T-helper 17 cell (primary cell): ENCODE data around the gene ABHD4. TPM values are rescaled to one million over a fixed set of nuclear protein-coding genes. Genes with fewer than 3 reads are reported as not detected.

Experiments used
- ATAC-seq: fragments of 150-1000 bp; cut with Tn5 transposase; 2 replicates; pipeline ENCODE4 v1.10.0; 2021; ENCODE audit warnings: mild to moderate bottlenecking, moderate library complexity
- DNase-seq, 3 donors: peaks; one replicate each; pipeline versions ENCODE4 v3.0.0 to v3.0.0-alpha.2; 2020 to 2021
- H3K9me3 ChIP-seq: one replicate; pipeline ENCODE4 v1.7.0; 2013; ENCODE audit warnings: low read length, mild to moderate bottlenecking; ENCODE audit not compliant: control insufficient read depth, poor library complexity, severe bottlenecking
- H3K27ac Mint-ChIP-seq: one replicate; pipeline ENCODE4 v1.8.0; 2022; ENCODE audit warnings: mild to moderate bottlenecking, moderate library complexity, mixed read lengths
- H3K27me3 Mint-ChIP-seq: one replicate; pipeline ENCODE4 v1.8.0; 2022; ENCODE audit warnings: mixed read lengths
- H3K36me3 Mint-ChIP-seq: one replicate; pipeline ENCODE4 v1.8.0; 2022; ENCODE audit warnings: low read depth, mixed read lengths
- H3K4me1 Mint-ChIP-seq: one replicate; pipeline ENCODE4 v1.8.0; 2022; ENCODE audit warnings: mild to moderate bottlenecking, mixed read lengths
- H3K4me3 Mint-ChIP-seq: one replicate; pipeline ENCODE4 v1.8.0; 2022; ENCODE audit warnings: mild to moderate bottlenecking, moderate library complexity, mixed read lengths
- total RNA-seq, 4 donors: library from RNA in 2 of 4; stranded (reverse) in 2 of 4; gene quantifications; one replicate each; pipeline ENCODE4 v1.2.3 and lab custom pipeline; 2022 to 2026

Gene ABHD4
- total RNA-seq, 2 donors from 2014 or later = 12.3 to 19.0 TPM

DNA sequence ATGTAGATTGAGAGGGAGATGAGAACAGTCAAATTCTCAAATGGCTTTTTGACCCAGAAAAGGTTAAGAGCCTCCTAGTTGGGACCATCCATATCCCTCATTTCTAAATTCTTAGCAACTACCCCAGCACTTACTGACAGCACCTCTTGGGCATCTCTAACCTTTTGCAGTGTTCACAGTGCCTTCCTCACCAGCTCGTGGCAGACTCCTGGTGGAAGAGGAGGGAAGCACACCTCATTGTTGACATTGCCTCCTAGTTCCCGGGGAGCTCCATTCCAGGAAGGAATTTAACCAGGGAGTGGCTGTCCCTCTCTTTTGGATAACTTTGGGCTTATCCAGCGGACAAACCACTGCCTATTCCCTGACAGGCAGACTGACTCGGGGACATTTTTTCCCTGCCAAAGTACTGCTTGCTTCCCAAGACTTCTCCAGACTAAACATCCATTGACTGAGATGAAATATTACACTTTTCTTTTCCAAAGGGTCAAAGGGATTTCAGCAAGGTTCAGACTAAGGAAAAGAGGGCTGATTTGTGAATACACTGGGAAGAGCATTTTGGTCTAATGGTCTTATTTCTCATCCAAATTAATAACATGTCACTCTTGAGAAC is 55.0 kb downstream of the ABHD4 start:
- H3K36me3 Mint-ChIP-seq = peaks cover 2% of the 10 kb centered on the region
- H3K4me1 Mint-ChIP-seq = peaks cover 5% of the 10 kb centered on the region
- H3K27me3 Mint-ChIP-seq = peaks cover 14% of the 10 kb centered on the region
- peak overlapping the region; percentile 72 for H3K27ac Mint-ChIP-seq
- no peak overlapping the region for H3K4me3 Mint-ChIP-seq
- DNase-seq (peak; percentile 17 to 44 (median 26)), ATAC-seq (peak; percentile 84)
- H3K9me3 ChIP-seq = no peaks in the 10 kb centered on the region

DNA sequence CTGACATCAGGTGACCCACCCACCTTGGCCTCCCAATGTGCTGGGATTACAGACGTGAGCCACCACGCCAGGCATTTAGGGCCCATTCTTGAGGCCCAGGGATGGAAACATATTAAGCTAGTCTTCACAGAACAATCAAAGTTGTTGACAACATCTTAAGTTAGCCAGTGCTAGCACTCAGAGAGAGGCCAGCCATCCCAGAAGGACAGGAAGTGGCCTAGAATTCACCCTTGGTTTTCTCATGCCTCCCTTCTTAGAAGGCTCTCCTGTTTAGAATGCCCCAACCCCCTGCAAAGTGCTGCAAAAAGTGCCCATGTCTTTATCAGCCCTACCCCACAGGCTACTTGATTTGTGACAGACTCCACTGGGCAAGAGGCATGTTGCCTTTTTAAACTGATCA is 58.1 kb downstream of the ABHD4 start:
- peaks cover 3% of the 10 kb centered on the region for H3K4me1 Mint-ChIP-seq
- H3K4me3 Mint-ChIP-seq = no peak overlapping the region
- H3K9me3 ChIP-seq = no peaks in the 10 kb centered on the region
- no peaks in the 10 kb centered on the region for H3K27me3 Mint-ChIP-seq
- ATAC-seq = no peak
- no peak for DNase-seq
- H3K36me3 Mint-ChIP-seq = no peaks in the 10 kb centered on the region
- peak overlapping the region; percentile 49 for H3K27ac Mint-ChIP-seq

DNA sequence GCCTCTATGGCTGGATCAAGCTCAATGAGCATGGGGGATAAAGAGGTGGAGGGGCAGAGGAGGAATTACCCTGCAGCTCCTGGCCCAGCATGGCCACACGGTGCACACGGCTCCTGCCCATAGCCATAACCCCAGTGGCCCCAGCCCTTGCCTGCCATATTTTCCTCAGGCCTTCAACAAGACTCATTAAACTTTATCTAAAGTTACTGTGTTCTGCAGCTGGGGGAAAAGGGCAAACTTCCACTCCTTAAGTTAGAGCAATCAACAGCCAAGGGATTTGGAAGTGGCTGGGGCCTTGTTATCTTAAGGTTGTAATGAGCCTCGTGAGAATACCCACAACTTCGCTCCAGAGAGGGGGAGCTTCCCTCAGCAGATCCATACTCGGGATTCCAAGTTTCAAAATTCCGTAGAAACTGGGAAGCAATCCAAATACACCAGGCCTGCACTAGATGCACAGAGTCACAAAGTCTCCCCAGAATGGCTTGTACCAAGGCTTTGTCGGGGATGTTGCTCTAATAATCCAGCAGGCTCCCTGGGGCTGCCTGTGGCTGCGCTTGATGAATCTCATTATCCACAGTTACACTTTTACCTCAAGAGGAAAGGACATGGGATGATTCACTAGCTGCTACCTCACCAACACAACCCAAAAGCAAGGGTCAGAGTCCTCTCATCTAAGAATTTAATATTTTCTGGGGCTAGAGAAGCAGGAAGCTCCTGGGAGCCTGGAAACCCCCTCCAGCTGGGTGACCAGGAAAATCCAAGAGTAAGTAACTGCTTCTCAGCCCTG is 59.0 kb downstream of the ABHD4 start:
- no peaks in the 10 kb centered on the region for H3K9me3 ChIP-seq
- H3K27ac Mint-ChIP-seq = no peak overlapping the region
- no peak for ATAC-seq
- H3K36me3 Mint-ChIP-seq = no peaks in the 10 kb centered on the region
- no peak for DNase-seq
- no peak overlapping the region for H3K4me3 Mint-ChIP-seq
- peaks cover 3% of the 10 kb centered on the region for H3K4me1 Mint-ChIP-seq
- no peaks in the 10 kb centered on the region for H3K27me3 Mint-ChIP-seq

DNA sequence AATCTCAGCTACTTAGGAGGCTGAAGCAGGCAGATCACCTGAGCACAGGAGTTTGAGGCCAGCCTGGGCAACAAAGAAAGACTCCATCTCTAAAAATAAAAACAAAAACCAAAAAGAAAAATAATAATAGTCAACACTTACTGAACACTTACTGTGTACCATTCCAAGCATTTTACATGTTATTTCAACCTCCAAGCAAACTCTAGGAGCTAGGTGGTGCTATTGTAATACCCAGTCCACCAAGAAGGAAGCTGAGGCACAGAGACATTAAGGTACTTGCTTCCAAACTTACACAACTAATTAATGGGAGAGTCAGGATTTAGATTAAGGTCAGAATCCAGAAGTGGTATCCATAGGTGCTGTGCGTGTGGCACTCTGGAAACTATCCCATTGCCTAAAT is 59.8 kb downstream of the ABHD4 start:
- no peaks in the 10 kb centered on the region for H3K36me3 Mint-ChIP-seq
- H3K27ac Mint-ChIP-seq = no peak overlapping the region
- no peaks in the 10 kb centered on the region for H3K27me3 Mint-ChIP-seq
- no peak for ATAC-seq
- H3K9me3 ChIP-seq = no peaks in the 10 kb centered on the region
- DNase-seq = no peak
- H3K4me3 Mint-ChIP-seq = no peak overlapping the region
- peaks cover 3% of the 10 kb centered on the region for H3K4me1 Mint-ChIP-seq

DNA sequence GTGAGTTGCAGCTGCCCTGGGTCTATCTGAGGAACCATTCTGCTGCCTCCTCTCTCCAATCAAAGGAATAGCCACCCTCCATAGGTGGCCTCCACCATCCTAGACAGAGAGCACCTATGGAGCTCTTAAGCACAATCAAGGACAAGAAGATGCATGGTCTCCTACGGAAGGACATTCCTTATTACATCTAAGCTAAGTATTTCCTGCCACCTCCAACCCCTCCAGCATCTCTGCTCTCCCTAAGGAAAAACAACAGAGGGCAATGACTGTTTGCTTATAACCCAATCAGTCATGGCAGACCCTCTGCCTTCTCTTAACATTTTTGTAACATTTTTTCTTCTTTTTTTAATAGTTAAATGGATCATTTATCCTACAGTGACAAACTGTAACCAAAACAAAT is 60.8 kb downstream of the ABHD4 start:
- H3K9me3 ChIP-seq = no peaks in the 10 kb centered on the region
- Mint-ChIP-seq H3K4me3 (no peak overlapping the region), H3K27me3 (peaks cover 5% of the 10 kb centered on the region), H3K27ac (no peak overlapping the region), H3K4me1 (peaks cover 3% of the 10 kb centered on the region), H3K36me3 (no peaks in the 10 kb centered on the region)
- ATAC-seq = no peak
- no peak for DNase-seq

DNA sequence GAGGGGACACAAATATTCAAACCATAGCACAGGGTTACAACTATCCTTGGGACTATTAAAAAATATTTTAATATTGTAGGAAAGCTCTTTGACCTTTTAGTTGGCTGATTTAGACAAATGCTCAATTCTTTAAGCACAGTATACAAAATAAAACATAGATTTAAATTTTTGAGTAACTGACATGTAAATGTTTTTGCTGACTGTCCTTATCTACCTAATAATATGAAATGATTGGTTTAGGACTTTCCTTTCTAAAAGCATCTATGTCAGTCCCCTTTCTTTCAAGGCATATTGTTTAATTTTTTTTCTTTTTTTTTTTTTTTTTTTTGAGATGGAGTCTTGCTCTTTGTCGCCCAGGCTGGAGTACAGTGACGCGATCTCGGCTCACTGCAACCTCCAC is 62.6 kb downstream of the ABHD4 start:
- H3K36me3 Mint-ChIP-seq = no peaks in the 10 kb centered on the region
- H3K4me3 Mint-ChIP-seq = no peak overlapping the region
- ATAC-seq (no peak), DNase-seq (no peak)
- H3K4me1 Mint-ChIP-seq = peaks cover 3% of the 10 kb centered on the region
- H3K9me3 ChIP-seq = no peaks in the 10 kb centered on the region
- H3K27me3 Mint-ChIP-seq = peaks cover 10% of the 10 kb centered on the region
- no peak overlapping the region for H3K27ac Mint-ChIP-seq

Other genes starting within 250 kb of the ABHD4 start
- 10 to 100 TPM; 95.4 to 96.0 TPM for gene DAD1, start 9.1 kb upstream of the ABHD4 start, total RNA-seq
- not detected for gene OR6J1, start 46.1 kb downstream of the ABHD4 start, total RNA-seq
- 100 to 1,000 TPM; 150 to 171 TPM for gene OXA1L, start 168.4 kb downstream of the ABHD4 start, total RNA-seq
- 1 to 10 TPM in 1 of 2 donors, under 1 TPM in 1; 0.55 to 3.1 TPM for gene SLC7A7, start 217.1 kb downstream of the ABHD4 start, total RNA-seq
- gene MRPL52, start 231.6 kb downstream of the ABHD4 start, total RNA-seq = 10 to 100 TPM; 36.2 to 44.6 TPM
- gene MMP14, start 238.3 kb downstream of the ABHD4 start, total RNA-seq = 1 to 10 TPM in 1 of 2 donors, under 1 TPM in 1; 0.85 to 1.0 TPM